ENCODE measurements around the gene CNTNAP2. TPM values are rescaled to one million over a fixed set of nuclear protein-coding genes. Genes with fewer than 3 reads are reported as not detected.

The CNTNAP2 gene
- total and polyA plus RNA-seq, 2 of the 8 experiments (the other 6 are each of a cell fraction or from before 2014, with no cell fraction given), result 27.9 to 71.0 TPM

GRCh38 chr7:146423446-146423845 lies 306.8 kb downstream of the CNTNAP2 start:
- FAIRE-seq, result no peak
- no peak for DNase-seq (ENCODE audit: low read depth in 1 of 2, low spot score in 2 of 2)
- H3K4me1 ChIP-seq (replicated peaks in 1 of 4; ENCODE audit: control insufficient read depth in 3 of 4, insufficient read depth in 4 of 4, low read length in 3 of 4), result no peaks in the 10 kb centered on the region
- H4K5ac ChIP-seq (ENCODE audit: insufficient read length, low read depth, low read length), result no peak overlapping the region
- TF ChIP-seq CBX5 (IDR thresholded peaks at IDR 0.05; ENCODE audit: low read depth, low read length), result no peak
- TF ChIP-seq SIN3A (conservative IDR thresholded peaks at IDR 0.05 in 1 of 2, IDR thresholded peaks at IDR 0.05 in 1 of 2; ENCODE audit: low read depth in 1 of 2, low read length in 2 of 2), result no peak
- no peak for TF ChIP-seq POU5F1 (IDR thresholded peaks at IDR 0.05; ENCODE audit: low read depth, low read length)
- no peak for TF ChIP-seq NRF1 (IDR thresholded peaks at IDR 0.05; ENCODE audit: low read depth, low read length)
- TF ChIP-seq ASH2L (IDR thresholded peaks at IDR 0.05; ENCODE audit: low read length), result no peak
- TF ChIP-seq TEAD4 (IDR thresholded peaks at IDR 0.05; ENCODE audit: low read depth, low read length), result no peak
- TF ChIP-seq GABPA (IDR thresholded peaks at IDR 0.05; ENCODE audit: borderline replicate concordance, insufficient read depth, low read length), result no peak
- H3K9me3 ChIP-seq (ENCODE audit: insufficient read depth in 2 of 2, low read depth in 1 of 2, low read length in 1 of 2), result no peaks in the 10 kb centered on the region
- H3K9ac ChIP-seq (replicated peaks in 1 of 4; ENCODE audit: extremely low read depth in 1 of 4, low read depth in 3 of 4, low read length in 3 of 4), result no peak overlapping the region
- H2BK12ac ChIP-seq (ENCODE audit: low read depth, low read length), result no peak overlapping the region
- H3K79me2 ChIP-seq (ENCODE audit: control insufficient read depth in 1 of 2, insufficient read depth in 2 of 2, low read length in 2 of 2), result no peaks in the 10 kb centered on the region
- WGBS, 2 experiments (ENCODE audit: extremely low coverage in 1 of 2, insufficient coverage in 1 of 2, insufficient read length in 1 of 2, insufficient replicate concordance in 2 of 2, low coverage in 1 of 2, low lambda C conversion rate in 2 of 2, missing lambda C conversion rate in 1 of 2), result 100% methylated on average over 1 of the region's 1 CpG; no CpG with 5 or more reads in 1 of the 2 experiments
- H3K4me2 ChIP-seq (ENCODE audit: insufficient read depth in 1 of 2, low read depth in 2 of 2, low read length in 2 of 2), result no peak overlapping the region
- no peak overlapping the region for H3K4me3 ChIP-seq (ENCODE audit: extremely low read depth in 1 of 4, insufficient read depth in 2 of 4, low read depth in 3 of 4, low read length in 4 of 4)
- no peaks in the 10 kb centered on the region for H4K20me1 ChIP-seq (replicated peaks in 1 of 2; ENCODE audit: control insufficient read depth in 1 of 2, insufficient read depth in 2 of 2, low read length in 2 of 2)
- no peaks in the 10 kb centered on the region for H3K27me3 ChIP-seq (replicated peaks in 1 of 4; ENCODE audit: control insufficient read depth in 3 of 4, extremely low read depth in 1 of 4, insufficient read depth in 3 of 4, low read length in 3 of 4)
- no peaks in the 10 kb centered on the region for H3K79me1 ChIP-seq (ENCODE audit: low read depth, low read length)
- no peak overlapping the region for H2BK120ac ChIP-seq (replicated peaks; ENCODE audit: low read depth, low read length)
- no peak overlapping the region for H2AFZ ChIP-seq (ENCODE audit: low read length)
- no peaks in the 10 kb centered on the region for H3K36me3 ChIP-seq (ENCODE audit: control insufficient read depth in 2 of 4, insufficient read depth in 4 of 4, low read length in 3 of 4)
- H4K91ac ChIP-seq (replicated peaks; ENCODE audit: insufficient read length, low read length), result no peak overlapping the region
- ChIA-PET CTCF (ENCODE audit: partially characterized antibody) (interaction anchor here (1.7 to 1.9 kb wide), 2 partner anchors 9 to 11 kb away, joined by 4 to 6 read pairs; no protein-coding TSS in a partner anchor), POLR2A (ENCODE audit: partially characterized antibody) (no interaction called here)
- H3K4ac ChIP-seq (replicated peaks; ENCODE audit: insufficient read length, low read depth, low read length), result no peak overlapping the region
- H3K23ac ChIP-seq (ENCODE audit: insufficient read length), result no peak overlapping the region
- no peak overlapping the region for H4K8ac ChIP-seq (ENCODE audit: extremely low read depth, insufficient read depth, low read length)
- H2BK5ac ChIP-seq (ENCODE audit: low read depth, low read length), result no peak overlapping the region
- no peak overlapping the region for H2AK5ac ChIP-seq (ENCODE audit: low read depth, low read length)
- no peaks in the 10 kb centered on the region for H3K23me2 ChIP-seq (ENCODE audit: low read depth, low read length)
- H3K56ac ChIP-seq (replicated peaks; ENCODE audit: insufficient read length, low read depth, low read length), result no peak overlapping the region
- no peak overlapping the region for H3K27ac ChIP-seq (ENCODE audit: low read depth, low read length)
- no peak overlapping the region for H3K14ac ChIP-seq (ENCODE audit: insufficient read length)
- no peak overlapping the region for H3K18ac ChIP-seq (ENCODE audit: extremely low read depth, low read length)
- H2BK15ac ChIP-seq (ENCODE audit: low read length), result no peak overlapping the region
- H2BK20ac ChIP-seq (ENCODE audit: low read length), result no peak overlapping the region
